T-cell (primary cell): ENCODE data around the gene AK8. TPM values are rescaled to one million over a fixed set of nuclear protein-coding genes. Genes with fewer than 3 reads are reported as not detected.
A peak's percentile ranks its signal among the peaks of the same experiment; 100 is the strongest.

ENCODE experiments used
- ATAC-seq, 4 experiments: fragments of 200-7000 bp in 3 of 4; fragments of 150-1000 bp in 1 of 4; cut with Tn5 transposase; replicated peaks in 1 of 4; 1 replicate in 3 of 4; 2 replicates in 1 of 4; pipeline ENCODE4 v1.10.0; 2021; ENCODE audit warnings: moderate library complexity in 3 of 4, mild to moderate bottlenecking in 2 of 4, moderate number of reproducible peaks in 1 of 4
- CTCF ChIA-PET, 2 donors: fragments of 300-600 bp; sonication (Branson Sonifier 250); formaldehyde crosslinking; loops; one replicate each; lab custom pipeline; 2022; ENCODE audit warnings: antibody characterized with exemption in 2 of 2; lab: Charles Lee
- POLR2A ChIA-PET, 2 donors: fragments of 300-600 bp; sonication (Branson Sonifier 250); formaldehyde crosslinking; loops; one replicate each; lab custom pipeline; 2022; ENCODE audit warnings: antibody characterized with exemption in 2 of 2; lab: Charles Lee
- DNase-seq, 35 experiments: peaks; one replicate each; pipeline versions ENCODE4 v3.0.0 to v3.0.0-alpha.2; 2013 to 2023
- H3K27ac ChIP-seq: one replicate; pipeline ENCODE4 v1.5.1; 2013; ENCODE audit warnings: low read length
- H3K27me3 ChIP-seq, 2 experiments: replicated peaks in 1 of 2; 1 replicate in 1 of 2; 2 replicates in 1 of 2; pipeline versions ENCODE4 v1.6.1 to v1.7.0; 2013; ENCODE audit warnings: low read length in 1 of 2, mixed read lengths in 1 of 2; ENCODE audit not compliant: control insufficient read depth in 2 of 2, insufficient read depth in 2 of 2; ENCODE audit errors: extremely low read depth in 1 of 2
- H3K36me3 ChIP-seq, 2 donors: 1 replicate in 1 of 2; 2 replicates in 1 of 2; pipeline versions ENCODE4 v1.6.1 to v1.7.0; 2013; ENCODE audit warnings: low read length in 1 of 2; ENCODE audit not compliant: control insufficient read depth in 2 of 2, insufficient read depth in 1 of 2; ENCODE audit errors: extremely low read depth in 1 of 2
- H3K4me1 ChIP-seq, 2 experiments: 1 replicate in 1 of 2; 2 replicates in 1 of 2; pipeline versions ENCODE4 v1.6.1 to v1.7.0; 2013; ENCODE audit warnings: low read length in 2 of 2, mixed read lengths in 1 of 2; ENCODE audit not compliant: insufficient read depth in 2 of 2, control insufficient read depth in 1 of 2; ENCODE audit errors: extremely low read depth in 1 of 2
- H3K4me3 ChIP-seq, 2 donors: 1 replicate in 1 of 2; 2 replicates in 1 of 2; pipeline versions ENCODE4 v1.5.1 to v1.7.0; 2013; ENCODE audit warnings: mild to moderate bottlenecking in 2 of 2, low read length in 1 of 2, moderate library complexity in 1 of 2; ENCODE audit not compliant: control insufficient read depth in 1 of 2; ENCODE audit errors: extremely low read depth in 1 of 2
- H3K9me3 ChIP-seq: 2 replicates; pipeline ENCODE4 v1.7.0; 2013
- H3K27ac Mint-ChIP-seq, 2 donors: one replicate each; pipeline ENCODE4 v1.8.0; 2020 to 2021; ENCODE audit warnings: mild to moderate bottlenecking in 2 of 2, mixed read lengths in 2 of 2
- H3K27me3 Mint-ChIP-seq, 2 donors: one replicate each; pipeline ENCODE4 v1.8.0; 2021 to 2022; ENCODE audit warnings: mixed read lengths in 2 of 2
- H3K36me3 Mint-ChIP-seq: one replicate; pipeline ENCODE4 v1.8.0; 2021; ENCODE audit warnings: mixed read lengths
- H3K4me1 Mint-ChIP-seq, 3 donors: one replicate each; pipeline ENCODE4 v1.8.0; 2020 to 2022; ENCODE audit warnings: mixed read lengths in 3 of 3, mild to moderate bottlenecking in 1 of 3
- H3K4me3 Mint-ChIP-seq, 3 donors: one replicate each; pipeline ENCODE4 v1.8.0; 2020 to 2022; ENCODE audit warnings: mild to moderate bottlenecking in 3 of 3, mixed read lengths in 3 of 3, moderate library complexity in 3 of 3
- H3K9me3 Mint-ChIP-seq, 3 donors: one replicate each; pipeline ENCODE4 v1.8.0; 2020 to 2022; ENCODE audit warnings: mixed read lengths in 3 of 3
- WGBS: methylation state at CpG from one replicate; pipeline ENCODE4 v1.1.5; 2013; ENCODE audit warnings: missing lambda C conversion rate; ENCODE audit not compliant: insufficient coverage; 5-methylcytosine and 5-hydroxymethylcytosine counted together
- total RNA-seq, 35 experiments: library from RNA in 6 of 35; stranded (reverse) in 6 of 35; fragments of 120-200 nt in 1 of 35; gene quantifications; one replicate each; pipeline versions ENCODE4 v1.2.1 to v1.2.4 and lab custom pipeline; 2013 to 2026

The AK8 gene
- total RNA-seq, 5 donors from 2014 or later (not counting 1 experiment from before 2014, with no cell fraction given), result not detected

DNA sequence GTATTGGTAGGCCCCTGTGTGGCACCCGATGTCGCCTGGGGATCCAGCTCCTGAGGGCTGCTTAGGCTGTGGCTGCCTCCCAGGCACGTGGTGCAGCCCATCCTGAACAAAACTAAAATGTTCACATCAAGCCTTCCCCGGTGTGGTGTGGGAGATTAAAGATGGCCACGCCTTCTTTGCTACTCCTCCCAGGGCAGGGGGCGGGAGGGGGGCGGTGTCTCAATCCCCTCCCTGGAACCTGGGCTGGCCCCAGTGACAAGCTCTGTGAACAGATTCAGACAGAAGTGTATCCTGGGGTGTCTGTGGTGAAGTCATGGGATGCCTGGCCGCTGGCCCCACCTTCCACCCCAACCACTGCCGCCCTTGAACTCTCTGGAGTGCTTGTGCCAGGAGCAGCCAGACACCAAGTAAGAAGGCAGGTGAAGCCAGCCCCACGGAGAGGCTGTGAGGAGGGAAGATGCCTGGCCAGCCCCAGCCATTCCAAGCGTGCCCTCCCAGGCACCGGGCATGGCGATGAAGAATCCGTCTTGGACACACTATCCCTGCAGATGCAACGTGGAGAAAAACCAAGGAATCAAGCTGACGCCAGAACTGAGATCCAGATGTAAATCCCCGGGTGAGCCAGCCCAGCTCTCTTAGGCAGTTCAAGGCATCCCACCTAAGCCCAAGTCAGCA, 75.8 kb downstream of the AK8 start:
- Mint-ChIP-seq H3K9me3 (no peaks in the 10 kb centered on the region), H3K27me3 (peaks cover 28 to 55% of the 10 kb centered on the region in 2 donors), H3K36me3 (no peaks in the 10 kb centered on the region), H3K4me1 (peaks cover 3 to 14% (median 7%) of the 10 kb centered on the region in 3 donors), H3K4me3 (no peak overlapping the region), H3K27ac (no peak overlapping the region)
- H3K27ac ChIP-seq, result no peak overlapping the region
- H3K4me3 ChIP-seq, result no peak overlapping the region
- H3K4me1 ChIP-seq, result peaks cover 0 to 30% of the 10 kb centered on the region in 2 experiments
- H3K36me3 ChIP-seq, result peaks cover 0 to 2% of the 10 kb centered on the region in 2 donors
- POLR2A ChIA-PET, result no interaction called here
- H3K9me3 ChIP-seq, result no peaks in the 10 kb centered on the region
- DNase-seq (no peak), ATAC-seq (no peak)
- WGBS, result 91% methylated on average over 9 of the region's 17 CpGs
- CTCF ChIA-PET, result interaction anchor here (0.6 to 0.7 kb wide), 2 partner anchors 14 to 243 kb away, joined by 3 to 5 read pairs; no protein-coding TSS in a partner anchor
- peaks cover 0 to 61% of the 10 kb centered on the region in 2 experiments for H3K27me3 ChIP-seq

DNA sequence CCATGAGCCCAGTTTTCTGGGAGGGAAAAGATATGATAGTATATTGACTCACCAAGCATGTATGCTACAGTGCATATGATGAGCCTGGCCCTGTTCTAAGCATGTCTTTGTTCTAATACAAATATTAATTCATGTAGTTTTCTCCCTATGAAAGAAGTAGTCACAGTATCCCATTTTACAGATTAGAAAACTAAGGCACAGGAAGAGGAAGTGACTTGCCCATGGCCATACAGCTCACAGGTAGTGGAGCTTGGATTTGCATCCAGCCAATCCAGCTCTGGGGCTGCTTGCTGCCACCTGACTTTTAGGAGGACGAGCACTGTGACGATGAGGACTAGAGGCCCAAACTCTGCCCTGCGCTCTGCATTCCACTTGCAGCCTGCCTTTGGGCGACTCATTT, 76.4 kb downstream of the AK8 start:
- Mint-ChIP-seq H3K4me1 (peaks cover 3 to 14% (median 7%) of the 10 kb centered on the region in 3 donors), H3K27me3 (peaks cover 25 to 57% of the 10 kb centered on the region in 2 donors), H3K36me3 (no peaks in the 10 kb centered on the region), H3K4me3 (no peak overlapping the region), H3K9me3 (no peaks in the 10 kb centered on the region), H3K27ac (no peak overlapping the region)
- ATAC-seq (no peak), DNase-seq (no peak)
- 89% methylated on average over 4 of the region's 4 CpGs for WGBS
- ChIA-PET POLR2A (no interaction called here), CTCF (interaction anchor here in 1 of 2 donors (0.7 kb wide), 1 partner anchor 15 kb away, joined by 3 read pairs; no protein-coding TSS in a partner anchor)
- Histone ChIP-seq H3K36me3 (peaks cover 0 to 2% of the 10 kb centered on the region in 2 donors), H3K4me3 (no peak overlapping the region), H3K4me1 (peaks cover 0 to 30% of the 10 kb centered on the region in 2 experiments), H3K27me3 (peaks cover 0 to 67% of the 10 kb centered on the region in 2 experiments), H3K9me3 (no peaks in the 10 kb centered on the region), H3K27ac (no peak overlapping the region)

DNA sequence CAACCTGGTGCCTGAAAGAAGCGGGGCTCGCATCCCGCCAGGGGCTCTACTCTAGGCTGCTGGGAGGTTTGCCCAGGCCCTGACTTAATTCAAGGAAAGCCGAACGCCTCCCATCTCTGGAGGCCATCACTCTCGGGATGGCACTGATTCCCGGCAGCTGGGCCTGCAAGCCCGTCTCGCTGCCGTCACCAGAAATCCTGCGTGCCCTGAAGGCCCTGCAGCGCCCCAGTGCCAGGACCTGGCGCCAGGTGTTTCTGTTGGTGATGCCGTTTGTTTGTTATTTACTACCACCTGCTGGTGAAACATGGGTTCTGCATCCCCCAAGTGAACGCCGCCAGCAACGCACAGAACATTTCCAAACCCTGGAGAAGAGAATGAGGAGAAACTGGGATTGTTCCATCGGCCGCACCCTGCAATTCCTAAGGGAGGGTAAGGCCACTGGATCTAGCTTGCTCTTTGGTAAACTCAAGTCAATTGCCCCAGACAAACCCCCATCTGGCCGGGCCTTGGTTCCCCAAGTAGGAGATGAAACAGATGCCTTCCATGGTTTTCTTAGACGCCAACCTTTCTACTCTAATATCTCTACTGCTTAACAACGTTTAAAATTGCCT, 77.9 kb downstream of the AK8 start:
- Histone ChIP-seq H3K27ac (no peak overlapping the region), H3K4me3 (no peak overlapping the region), H3K36me3 (peaks cover 0 to 2% of the 10 kb centered on the region in 2 donors), H3K9me3 (no peaks in the 10 kb centered on the region), H3K4me1 (peaks cover 0 to 26% of the 10 kb centered on the region in 2 experiments), H3K27me3 (peaks cover 0 to 73% of the 10 kb centered on the region in 2 experiments)
- Mint-ChIP-seq H3K4me1 (peaks cover 3 to 14% (median 7%) of the 10 kb centered on the region in 3 donors), H3K27me3 (peaks cover 29 to 56% of the 10 kb centered on the region in 2 donors), H3K9me3 (no peaks in the 10 kb centered on the region), H3K36me3 (no peaks in the 10 kb centered on the region), H3K4me3 (no peak overlapping the region), H3K27ac (no peak overlapping the region)
- WGBS, result 33% methylated on average over 14 of the region's 22 CpGs
- DNase-seq (peak; percentile 23 to 81 (median 56)), ATAC-seq (peak; percentile 78 to 88 (median 87))
- ChIA-PET CTCF (interaction anchor here in 1 of 2 donors (0.6 kb wide), 2 partner anchors 47 to 430 kb away, joined by 3 to 4 read pairs; no protein-coding TSS in a partner anchor), POLR2A (no interaction called here)

DNA sequence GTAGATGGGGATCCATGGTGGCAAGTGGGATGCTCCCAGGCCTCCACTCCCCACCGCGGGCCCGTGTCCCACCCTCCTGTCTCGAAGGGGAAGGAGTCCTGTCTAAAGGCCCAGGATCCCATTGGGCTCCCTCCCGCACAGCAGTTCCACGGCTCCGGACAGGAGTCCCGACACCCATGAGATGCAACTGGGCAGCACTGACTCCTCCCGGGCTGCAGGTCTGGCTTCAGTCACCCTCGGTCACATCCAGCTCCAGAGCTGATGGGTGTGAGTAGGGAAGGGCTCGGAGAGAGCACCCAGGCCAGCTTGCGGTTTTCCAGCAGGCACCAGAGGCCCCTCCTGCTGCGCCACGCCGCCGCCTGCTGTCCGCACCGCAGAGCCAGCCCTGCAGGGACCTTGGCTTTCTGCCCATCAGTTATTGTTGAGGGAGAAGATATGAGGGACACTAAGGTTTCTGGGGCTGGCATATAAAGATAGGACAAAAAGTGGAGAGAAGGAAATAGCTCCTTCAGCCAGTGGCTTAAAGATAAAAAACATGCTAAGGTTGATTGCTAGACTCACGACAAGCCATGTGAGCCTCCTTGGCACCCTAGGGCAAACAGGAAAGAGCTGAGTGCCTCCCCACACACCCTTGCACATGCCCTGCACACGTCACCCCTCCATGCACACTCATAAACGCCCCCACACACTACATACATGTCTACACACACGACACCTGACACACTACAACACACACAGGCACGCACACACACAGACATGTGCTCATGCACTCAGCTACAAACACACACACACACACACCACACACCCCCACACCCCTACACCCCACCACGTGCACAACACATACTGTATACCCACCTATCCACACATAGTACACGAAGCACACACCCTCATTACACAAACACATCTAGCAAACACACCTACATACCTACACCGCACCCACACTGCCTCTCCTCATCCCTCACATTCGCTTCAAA, 79.0 kb downstream of the AK8 start:
- no peaks in the 10 kb centered on the region for H3K9me3 ChIP-seq
- H3K27me3 ChIP-seq, result peaks cover 0 to 72% of the 10 kb centered on the region in 2 experiments
- H3K27me3 Mint-ChIP-seq, result peaks cover 32 to 57% of the 10 kb centered on the region in 2 donors
- H3K4me1 Mint-ChIP-seq, result peaks cover 1 to 9% (median 2%) of the 10 kb centered on the region in 3 donors
- H3K27ac Mint-ChIP-seq, result no peak overlapping the region
- H3K9me3 Mint-ChIP-seq, result no peaks in the 10 kb centered on the region
- peaks cover 0 to 2% of the 10 kb centered on the region in 2 donors for H3K36me3 ChIP-seq
- WGBS, result 66% methylated on average over 23 of the region's 27 CpGs
- POLR2A ChIA-PET, result no interaction called here
- no peak overlapping the region for H3K4me3 ChIP-seq
- H3K4me1 ChIP-seq, result peaks cover 0 to 16% of the 10 kb centered on the region in 2 experiments
- H3K4me3 Mint-ChIP-seq, result no peak overlapping the region
- no peaks in the 10 kb centered on the region for H3K36me3 Mint-ChIP-seq
- no peak overlapping the region for H3K27ac ChIP-seq
- DNase-seq (no peak), ATAC-seq (no peak)
- CTCF ChIA-PET, result no interaction called here

DNA sequence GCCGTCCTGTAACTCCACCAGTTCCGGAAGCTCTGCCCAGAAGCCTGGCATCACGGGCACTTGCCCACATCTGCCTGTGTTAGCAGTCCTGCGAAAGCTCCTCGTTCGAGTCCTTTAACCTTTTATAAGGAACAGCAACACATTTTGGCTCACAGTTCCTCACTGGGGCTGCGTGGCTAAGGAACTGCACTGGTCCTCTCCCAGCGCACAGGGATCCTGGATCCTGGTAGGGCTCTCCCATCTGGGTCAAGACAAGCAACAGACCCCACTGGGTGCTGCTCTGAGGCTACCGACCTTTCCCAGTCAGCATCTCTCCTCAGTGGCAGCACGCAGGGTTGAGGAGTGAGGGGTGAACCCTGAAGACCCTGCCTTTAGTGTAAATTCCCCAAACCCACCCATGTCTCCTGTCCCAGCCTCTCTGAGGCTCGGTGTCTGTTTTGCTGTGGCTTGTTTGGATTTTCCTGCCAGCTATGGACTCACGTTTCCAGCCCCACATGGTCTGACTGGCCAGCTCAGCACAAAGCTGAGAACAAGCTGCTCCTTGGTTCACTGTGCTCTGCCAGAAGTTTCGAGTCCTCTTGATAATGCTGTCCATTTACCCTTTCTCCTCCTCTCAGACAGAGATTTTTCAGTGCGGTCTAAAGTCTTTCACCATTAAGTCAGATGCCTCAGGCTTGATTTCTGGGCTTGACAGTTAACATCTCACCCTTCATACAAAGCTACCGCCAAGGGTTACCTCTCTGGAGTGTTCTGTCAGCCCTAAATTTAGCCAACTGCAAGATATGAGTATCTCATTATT, 80.0 kb downstream of the AK8 start:
- H3K36me3 ChIP-seq, result peaks cover 0 to 2% of the 10 kb centered on the region in 2 donors
- no peak overlapping the region for H3K4me3 ChIP-seq
- no peak overlapping the region for H3K27ac ChIP-seq
- ChIA-PET POLR2A (no interaction called here), CTCF (no interaction called here)
- H3K4me1 Mint-ChIP-seq, result peaks cover 0 to 9% (median 2%) of the 10 kb centered on the region in 3 donors
- H3K9me3 Mint-ChIP-seq, result no peaks in the 10 kb centered on the region
- peaks cover 28 to 60% of the 10 kb centered on the region in 2 donors for H3K27me3 Mint-ChIP-seq
- 86% methylated on average over 12 of the region's 15 CpGs for WGBS
- H3K27me3 ChIP-seq, result peaks cover 0 to 71% of the 10 kb centered on the region in 2 experiments
- no peak for DNase-seq
- no peak overlapping the region for H3K27ac Mint-ChIP-seq
- ATAC-seq, result no peak
- H3K9me3 ChIP-seq, result no peaks in the 10 kb centered on the region
- H3K4me1 ChIP-seq, result peaks cover 0 to 8% of the 10 kb centered on the region in 2 experiments
- H3K36me3 Mint-ChIP-seq, result no peaks in the 10 kb centered on the region
- no peak overlapping the region for H3K4me3 Mint-ChIP-seq
